K562 (cell line): Measurements from ENCODE around the gene LAGE3. TPM values are rescaled to one million over a fixed set of nuclear protein-coding genes. Genes with fewer than 3 reads are reported as not detected.

ENCODE experiments used
- ARHGAP35 ChIP-seq: fragments of 450-650 bp; IDR thresholded peaks from 2 replicates; pipeline ENCODE4 v1.6.1; 2018; ENCODE audit not compliant: partially characterized antibody
- BCL6 ChIP-seq: fragments of 250-450 bp; sonication (Bioruptor Pico); IDR thresholded peaks from 2 replicates; pipeline ENCODE4 v1.4.0; 2020
- BMI1 ChIP-seq: fragments of 150-350 bp; IDR thresholded peaks from 2 replicates; pipeline ENCODE4 v1.6.1; 2014; ENCODE audit warnings: low read length
- EP400 ChIP-seq: fragments of 450-650 bp; IDR thresholded peaks from 2 replicates; pipeline ENCODE4 v1.6.1; 2017; ENCODE audit warnings: antibody characterized with exemption, mild to moderate bottlenecking, moderate library complexity
- ETS2 ChIP-seq: IDR thresholded peaks from 2 replicates; pipeline ENCODE4 v1.6.1; 2016; ENCODE audit warnings: borderline replicate concordance, missing genetic modification characterization, mild to moderate bottlenecking, moderate library complexity, missing compliant biosample characterization; ENCODE audit not compliant: poor library complexity, severe bottlenecking
- HCFC1 ChIP-seq: IDR thresholded peaks from 2 replicates; pipeline ENCODE4 v1.6.1; 2012; ENCODE audit warnings: low read depth, low read length, improper control_type of control experiment
- HEY1 ChIP-seq: fragments of 250-450 bp; sonication (Bioruptor Pico); IDR thresholded peaks from 2 replicates; pipeline ENCODE4 v1.5.0; 2020; ENCODE audit warnings: mild to moderate bottlenecking, moderate library complexity, borderline replicate concordance
- MBD2 ChIP-seq: sonication (generic); IDR thresholded peaks from 2 replicates; pipeline ENCODE4 v1.6.1; 2016; ENCODE audit warnings: low read depth, borderline replicate concordance
- MEF2A ChIP-seq: IDR thresholded peaks from 2 replicates; pipeline ENCODE4 v1.6.1; 2011; ENCODE audit warnings: low read depth, mild to moderate bottlenecking, low read length, moderate library complexity; ENCODE audit not compliant: control insufficient read depth
- MEIS2 ChIP-seq: fragments of 450-650 bp; IDR thresholded peaks from 2 replicates; pipeline ENCODE4 v1.6.1; 2014; ENCODE audit warnings: mild to moderate bottlenecking; ENCODE audit not compliant: partially characterized antibody
- NCOA4 ChIP-seq: fragments of 450-650 bp; IDR thresholded peaks from 2 replicates; pipeline ENCODE4 v1.6.1; 2018; ENCODE audit warnings: mild to moderate bottlenecking; ENCODE audit not compliant: partially characterized antibody
- NEUROD1 ChIP-seq: fragments of 150-350 bp; IDR thresholded peaks from 2 replicates; pipeline ENCODE4 v1.6.1; 2014; ENCODE audit warnings: borderline replicate concordance, low read length, low read depth; ENCODE audit not compliant: partially characterized antibody
- NFATC3 ChIP-seq: fragments of 450-650 bp; IDR thresholded peaks from 2 replicates; pipeline ENCODE4 v1.6.1; 2017; ENCODE audit warnings: mild to moderate bottlenecking
- POLR2AphosphoS5 ChIP-seq: IDR thresholded peaks from 2 replicates; pipeline ENCODE4 v1.6.1; 2011; ENCODE audit warnings: mild to moderate bottlenecking, low read depth, low read length, moderate library complexity; ENCODE audit not compliant: control insufficient read depth, insufficient read depth
- RB1 ChIP-seq: fragments of 450-650 bp; IDR thresholded peaks from 2 replicates; pipeline ENCODE4 v1.6.1; 2017; ENCODE audit warnings: low read depth, mild to moderate bottlenecking
- RBBP5 ChIP-seq: fragments of 200-600 bp; sonication (generic); IDR thresholded peaks from 2 replicates; pipeline ENCODE4 v1.6.1; 2012; ENCODE audit warnings: borderline replicate concordance, mild to moderate bottlenecking, low read length, control low read depth, inconsistent platforms; ENCODE audit not compliant: insufficient read depth, poor library complexity, severe bottlenecking
- RBFOX2 ChIP-seq: fragments of 200-400 bp; formaldehyde crosslinking; IDR thresholded peaks from 2 replicates; pipeline ENCODE4 v1.6.1; 2017; ENCODE audit warnings: low read depth, mild to moderate bottlenecking, low read length, moderate library complexity
- SIN3B ChIP-seq: fragments of 450-650 bp; IDR thresholded peaks from 2 replicates; pipeline ENCODE4 v1.6.1; 2017; ENCODE audit warnings: low read depth, mild to moderate bottlenecking, moderate library complexity
- SLC30A9 ChIP-seq: fragments of 250-450 bp; sonication (Bioruptor Pico); IDR thresholded peaks from 2 replicates; pipeline ENCODE4 v1.8.0; 2022; ENCODE audit warnings: mild to moderate bottlenecking, moderate library complexity
- SMARCC2 ChIP-seq: fragments of 450-650 bp; IDR thresholded peaks from 2 replicates; pipeline ENCODE4 v1.6.1; 2017; ENCODE audit warnings: antibody characterized with exemption, moderate library complexity, mild to moderate bottlenecking, low read depth
- SNIP1 ChIP-seq: fragments of 450-650 bp; IDR thresholded peaks from 2 replicates; pipeline ENCODE4 v1.7.1; 2017; ENCODE audit warnings: low read depth, mild to moderate bottlenecking
- SRF ChIP-seq, 2 experiments: fragments of 250-450, 450-650 bp in 1 of 2; sonication (Bioruptor Pico) in 1 of 2; sonication (generic) in 1 of 2; formaldehyde crosslinking; IDR thresholded peaks; 2 replicates each; pipeline versions ENCODE4 v1.5.0 to v1.5.1; 2020 to 2022; ENCODE audit warnings: mild to moderate bottlenecking in 1 of 2, missing genetic modification reagents in 1 of 2
- TAF1 ChIP-seq: IDR thresholded peaks from 2 replicates; pipeline ENCODE4 v1.6.1; 2011; ENCODE audit warnings: mild to moderate bottlenecking, low read length, moderate library complexity; ENCODE audit not compliant: insufficient read depth, control insufficient read depth, severe bottlenecking; ENCODE audit errors: extremely low read depth
- TRIM24 ChIP-seq, 2 experiments: fragments of 450-650 bp; IDR thresholded peaks; 2 replicates each; pipeline ENCODE4 v1.6.1; 2016
- ZNF280A ChIP-seq: fragments of 450-650 bp; IDR thresholded peaks from 2 replicates; pipeline ENCODE4 v1.6.1; 2018; ENCODE audit warnings: mild to moderate bottlenecking, low read depth; ENCODE audit not compliant: partially characterized antibody
- ZNF75A ChIP-seq: fragments of 450-650 bp; formaldehyde crosslinking; IDR thresholded peaks from 2 replicates; pipeline ENCODE4 v1.4.0; 2020; ENCODE audit warnings: mild to moderate bottlenecking
- polyA plus RNA-seq, 8 experiments: library from polyadenylated mRNA; depleted of rRNA in 4 of 8; stranded (reverse) in 5 of 8; unstranded in 3 of 8; fragments of >200 nt; fragmentation: Nextera tagmentation in 2 of 8; fragmentation: Illumina TruSeq in 1 of 8; extraction: Ambion mirVana in 2 of 8; extraction: Trizol in 1 of 8; gene quantifications; 2 replicates each; pipeline versions ENCODE4 v1.2.1 to v1.2.3, GENCODE V29; 2011 to 2014; ENCODE audit warnings: inconsistent platforms in 1 of 8, missing spikeins in 1 of 8
- total RNA-seq, 7 experiments: library from RNA; depleted of rRNA in 6 of 7; stranded (reverse); fragments of >200 nt in 6 of 7; fragmentation: Illumina TruSeq in 2 of 7; extraction: Trizol in 2 of 7; gene quantifications; 2 replicates each; pipeline versions ENCODE4 v1.2.1 to v1.2.3, GENCODE V29; 2011 to 2021; ENCODE audit warnings: low replicate concordance in 1 of 7
- TF ChIP-seq, protein P1 (sequence below): fragments of 250-450 bp; sonication (Bioruptor Pico); IDR thresholded peaks from 2 replicates; pipeline ENCODE4 v1.4.0; 2020; ENCODE audit warnings: mild to moderate bottlenecking, moderate library complexity

The LAGE3 gene
- total and polyA plus RNA-seq, 9 of the 15 experiments (the other 6 are each of a cell fraction or from before 2014, with no cell fraction given), result 28.2 to 125 (median 35.8) TPM

- TF ChIP-seq TAF1, result peak; percentile 62
- no peak for TF ChIP-seq ZNF75A
- TF ChIP-seq RBBP5, result no peak
- TF ChIP-seq ARHGAP35, result no peak
- peak; percentile 52; the same call in 1 of the 2 replicates for TF ChIP-seq SIN3B
- peak; percentile 24 for TF ChIP-seq POLR2AphosphoS5
- TF ChIP-seq NEUROD1, result no peak
- peak; percentile 31 for TF ChIP-seq MEIS2
- peak; percentile 28; the same call in 1 of the 2 replicates for TF ChIP-seq MBD2
- TF ChIP-seq NCOA4, result no peak
- TF ChIP-seq SMARCC2, result no peak
- TF ChIP-seq BMI1, result no peak
- TF ChIP-seq ETS2 (tag), result no peak
- TF ChIP-seq BCL6, result no peak
- TF ChIP-seq RBFOX2, result peak; percentile 70; the same call in 1 of the 2 replicates
- TF ChIP-seq NFATC3, result no peak
- TF ChIP-seq SNIP1, result no peak
- no peak for TF ChIP-seq MEF2A
- peak in 1 of 2 experiments; percentile 85; a peak in 1 of 4 replicates for TF ChIP-seq SRF (CRISPR knock-in tag; IDR thresholded peaks at IDR 0.05)
- TF ChIP-seq RB1, result peak; percentile 62
- TF ChIP-seq EP400, result peak; percentile 38; the same call in 1 of the 2 replicates
- no peak for TF ChIP-seq TRIM24 (IDR thresholded peaks at IDR 0.05)
- TF ChIP-seq HCFC1, result no peak
- TF ChIP-seq, protein P1, sequence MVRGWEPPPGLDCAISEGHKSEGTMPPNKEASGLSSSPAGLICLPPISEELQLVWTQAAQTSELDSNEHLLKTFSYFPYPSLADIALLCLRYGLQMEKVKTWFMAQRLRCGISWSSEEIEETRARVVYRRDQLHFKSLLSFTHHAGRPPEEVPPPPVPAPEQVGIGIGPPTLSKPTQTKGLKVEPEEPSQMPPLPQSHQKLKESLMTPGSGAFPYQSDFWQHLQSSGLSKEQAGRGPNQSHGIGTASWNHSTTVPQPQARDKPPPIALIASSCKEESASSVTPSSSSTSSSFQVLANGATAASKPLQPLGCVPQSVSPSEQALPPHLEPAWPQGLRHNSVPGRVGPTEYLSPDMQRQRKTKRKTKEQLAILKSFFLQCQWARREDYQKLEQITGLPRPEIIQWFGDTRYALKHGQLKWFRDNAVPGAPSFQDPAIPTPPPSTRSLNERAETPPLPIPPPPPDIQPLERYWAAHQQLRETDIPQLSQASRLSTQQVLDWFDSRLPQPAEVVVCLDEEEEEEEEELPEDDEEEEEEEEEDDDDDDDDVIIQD (CRISPR knock-in tag), result no peak
- TF ChIP-seq HEY1 (CRISPR knock-in tag), result no peak
- TF ChIP-seq ZNF280A, result no peak
- TF ChIP-seq SLC30A9 (CRISPR knock-in tag), result no peak
These were observed 37.0 kb upstream of the LAGE3 start, which contains the start of gene FAM3A (continued) for GRCh38 chrX:154515966-154516655.
